HG02763 (cell line): Measurements from ENCODE around the gene CCDC92B.
"Not testable (repeated sequence)": the region's sequence is repeated elsewhere in the genome, so short reads cannot be mapped to it uniquely, and the experiment has no call there.

Experiments used
- ATAC-seq: cut with Tn5 transposase; IDR thresholded peaks from one replicate; pipeline ENCODE4 v1.9.1; 2021; ENCODE audit warnings: mild to moderate bottlenecking, moderate library complexity; ENCODE audit not compliant: unreplicated experiment

CCDC92B gene

GRCh38 chr17:2691069-2691871 is 58.2 kb downstream of the CCDC92B start:
- no peak for ATAC-seq

GRCh38 chr17:2690165-2691068 is 59.0 kb downstream of the CCDC92B start:
- no peak for ATAC-seq

- ATAC-seq = no peak
These were observed 59.9 kb downstream of the CCDC92B start for GRCh38 chr17:2689411-2690164.

- no peak for ATAC-seq
These were observed 60.8 kb downstream of the CCDC92B start for GRCh38 chr17:2688351-2689342.

DNA sequence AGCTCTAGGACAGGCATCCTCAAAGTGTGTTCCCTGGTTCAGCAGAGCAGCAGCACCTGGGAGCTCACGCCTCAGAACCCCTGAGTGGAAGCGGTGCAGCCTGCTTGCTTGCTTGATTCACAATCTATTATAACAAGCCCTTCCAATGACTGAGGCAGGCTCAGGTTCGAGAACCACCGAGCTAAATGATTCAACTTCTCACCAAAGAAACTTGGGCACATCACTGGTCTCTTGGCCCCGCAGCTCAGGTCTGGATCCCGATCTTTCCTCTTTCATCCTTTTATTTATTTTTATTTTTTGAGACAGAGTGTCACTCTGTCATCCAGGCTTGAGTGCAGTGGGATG is 62.4 kb downstream of the CCDC92B start:
- no peak for ATAC-seq

- no peak for ATAC-seq
These were observed 63.8 kb downstream of the CCDC92B start for GRCh38 chr17:2685696-2686095.

DNA sequence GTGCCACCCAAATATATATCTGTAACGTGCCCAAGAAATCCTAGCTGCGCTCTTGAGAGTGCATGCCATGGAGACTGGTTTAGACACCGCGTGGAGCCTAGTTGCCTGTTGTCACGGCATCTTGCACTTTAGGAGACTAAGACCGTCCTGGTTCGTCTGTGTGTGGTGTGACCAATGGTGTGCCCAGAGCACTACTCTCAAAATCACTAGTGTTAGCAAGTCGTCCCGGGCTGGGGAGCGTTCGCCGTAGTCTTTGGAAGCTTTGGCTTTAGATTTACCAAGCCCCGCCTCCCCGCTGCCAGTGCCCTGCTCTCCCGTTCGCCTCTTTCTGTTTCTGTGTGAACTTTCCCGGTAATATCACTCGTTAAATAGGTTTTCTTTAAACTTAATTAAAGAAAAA is 64.9 kb downstream of the CCDC92B start:
- ATAC-seq = no peak

GRCh38 chr17:2683912-2684311 is 65.5 kb downstream of the CCDC92B start:
- no peak for ATAC-seq

GRCh38 chr17:2682176-2682938 is 67.1 kb downstream of the CCDC92B start:
- no peak for ATAC-seq

DNA sequence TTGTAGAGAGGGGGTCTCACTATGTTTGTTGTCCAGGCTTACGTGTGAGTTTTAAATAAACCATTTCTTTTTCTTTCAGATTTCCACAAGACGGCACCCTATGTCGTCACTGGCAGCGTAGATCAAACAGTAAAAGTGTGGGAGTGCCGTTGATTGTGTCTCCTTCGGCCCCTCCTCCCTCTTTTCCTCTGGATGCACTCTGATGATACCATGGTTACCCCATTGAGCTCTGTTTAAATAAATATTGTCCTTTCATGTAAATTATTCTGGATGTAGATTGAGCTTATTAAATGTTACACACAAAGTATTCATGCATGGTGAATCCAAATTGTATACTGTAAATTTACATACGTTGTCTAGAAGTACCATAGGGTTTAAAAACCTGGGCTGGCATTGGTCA is 67.8 kb downstream of the CCDC92B start:
- no peak for ATAC-seq

DNA sequence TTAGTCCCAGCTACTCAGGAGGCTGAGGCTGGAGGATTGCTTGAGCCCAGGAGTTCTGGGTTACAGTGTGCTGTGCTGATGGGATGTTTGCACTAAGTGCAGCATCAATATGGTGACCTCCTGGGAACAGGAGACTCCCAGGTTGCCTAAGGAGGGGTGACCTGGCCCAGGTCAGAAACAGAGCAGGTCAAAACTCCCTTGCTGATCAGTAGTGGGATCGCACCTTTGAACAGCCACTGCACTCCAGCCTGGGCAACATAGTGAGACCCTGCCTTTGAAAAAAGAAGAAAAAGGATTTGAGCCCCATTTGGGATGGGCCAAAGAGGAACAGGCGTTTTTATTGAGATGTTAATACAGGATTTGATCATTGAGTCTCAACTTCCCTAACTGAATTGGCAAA is 68.5 kb downstream of the CCDC92B start:
- ATAC-seq = no peak

DNA sequence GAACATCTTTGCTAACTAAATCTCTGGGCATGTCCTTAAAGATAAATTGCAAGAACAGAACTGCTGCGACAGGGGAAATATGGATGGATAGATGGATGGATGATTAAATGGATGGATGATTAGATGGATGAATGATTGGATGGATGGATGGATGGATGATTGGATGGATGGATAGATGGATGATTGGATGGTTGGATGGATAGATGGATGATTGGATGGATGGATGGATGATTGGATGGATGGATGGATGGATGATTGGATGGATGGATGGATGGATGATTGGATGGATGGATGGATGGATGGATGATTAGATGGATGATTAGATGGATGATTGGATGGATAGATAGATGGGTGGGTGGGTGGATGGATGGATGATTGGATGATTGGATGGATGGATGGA is 70.2 kb downstream of the CCDC92B start:
- ATAC-seq = not testable (repeated sequence)
